ENCODE data around the gene PPL. TPM values are rescaled to one million over a fixed set of nuclear protein-coding genes. Genes with fewer than 3 reads are reported as not detected.

The PPL gene
- total RNA-seq, 1 experiment from 2014 or later: 28.5 TPM

- peaks cover 30% of the 10 kb centered on the region for H3K4me1 Mint-ChIP-seq
- no peaks in the 10 kb centered on the region for H3K9me3 Mint-ChIP-seq
- DNase-seq (ENCODE audit: low spot score): peak; percentile 33
- H3K27ac Mint-ChIP-seq: peak overlapping the region; percentile 24
- peak overlapping the region; percentile 82 for H3K4me3 Mint-ChIP-seq
- ChIA-PET CTCF (interaction anchor here (0.6 to 2.0 kb wide), 6 partner anchors 106 to 445 kb away, joined by 3 to 10 read pairs (median 3); partner anchors contain the start of genes ANKS3, DNAAF8 and SEC14L5), POLR2A (interaction anchor here (2.1 kb wide), 1 partner anchor 88 kb away, joined by 4 read pairs; no protein-coding TSS in a partner anchor)
- ATAC-seq: no peak
- peaks cover 29% of the 10 kb centered on the region for H3K36me3 Mint-ChIP-seq
- no peaks in the 10 kb centered on the region for H3K27me3 Mint-ChIP-seq (ENCODE audit: low read depth)
- TF ChIP-seq ZNF423 (CRISPR knock-in tag; IDR thresholded peaks at IDR 0.05) (peak; percentile 50; the same call in 1 of the 2 replicates), CREB1 (CRISPR knock-in tag; IDR thresholded peaks at IDR 0.05) (no peak)
Observed at GRCh38 chr16:4847774-4848587, 89.0 kb downstream of the PPL start.

- Mint-ChIP-seq H3K4me1 (peaks cover 30% of the 10 kb centered on the region), H3K27ac (peak within 1 kb of the TSS; percentile 83), H3K27me3 (ENCODE audit: low read depth) (no peaks in the 10 kb centered on the region), H3K9me3 (no peaks in the 10 kb centered on the region), H3K4me3 (peak within 1 kb of the TSS; percentile 84), H3K36me3 (peaks cover 30% of the 10 kb centered on the region)
- CTCF ChIA-PET: interaction anchor here (0.6 to 2.0 kb wide), 6 partner anchors 106 to 130 kb away, joined by 3 to 10 read pairs (median 4); partner anchors contain the start of genes ANKS3, DNAAF8 and SEC14L5
- ATAC-seq: peak; percentile 92
- peak; percentile 100 for DNase-seq (ENCODE audit: low spot score)
- POLR2A ChIA-PET: interaction anchor here (2.1 kb wide), 1 partner anchor 89 kb away, joined by 4 read pairs; no protein-coding TSS in a partner anchor
- peak; percentile 74 for TF ChIP-seq SP1 (CRISPR knock-in tag; conservative IDR thresholded peaks at IDR 0.05)
- no peak for TF ChIP-seq PREB (CRISPR knock-in tag; IDR thresholded peaks at IDR 0.05; ENCODE audit: borderline replicate concordance)
- no peak for TF ChIP-seq ZNF423 (CRISPR knock-in tag; IDR thresholded peaks at IDR 0.05)
- peak; percentile 55; the same call in 1 of the 2 replicates for TF ChIP-seq CBFB (CRISPR knock-in tag; IDR thresholded peaks at IDR 0.05; ENCODE audit: low read depth)
- peak; percentile 60; the same call in 1 of the 2 replicates for TF ChIP-seq FOXP4 (CRISPR knock-in tag; IDR thresholded peaks at IDR 0.05)
- peak; percentile 100 for TF ChIP-seq USF2 (CRISPR knock-in tag; IDR thresholded peaks at IDR 0.05)
- no peak for TF ChIP-seq RELA (CRISPR knock-in tag; IDR thresholded peaks at IDR 0.05; ENCODE audit: borderline replicate concordance)
- TF ChIP-seq OVOL2 (CRISPR knock-in tag; IDR thresholded peaks at IDR 0.05; ENCODE audit: borderline replicate concordance): no peak
- TF ChIP-seq RORB (CRISPR knock-in tag; IDR thresholded peaks at IDR 0.05): no peak
- TF ChIP-seq NFYB (CRISPR knock-in tag; conservative IDR thresholded peaks at IDR 0.05; ENCODE audit: low read depth): peak; percentile 99
- peak; percentile 76; the same call in 1 of the 2 replicates for TF ChIP-seq E2F5 (CRISPR knock-in tag; IDR thresholded peaks at IDR 0.05)
- TF ChIP-seq ZNF219 (CRISPR knock-in tag; IDR thresholded peaks at IDR 0.05; ENCODE audit: borderline replicate concordance): no peak
- no peak for TF ChIP-seq NFATC4 (CRISPR knock-in tag; IDR thresholded peaks at IDR 0.05)
- no peak for TF ChIP-seq ERG (CRISPR knock-in tag; IDR thresholded peaks at IDR 0.05)
- no peak for TF ChIP-seq NFE2L1 (CRISPR knock-in tag; IDR thresholded peaks at IDR 0.05)
- no peak for TF ChIP-seq ZNF425 (CRISPR knock-in tag; conservative IDR thresholded peaks at IDR 0.05)
- no peak for TF ChIP-seq JAZF1 (CRISPR knock-in tag; IDR thresholded peaks at IDR 0.05)
- TF ChIP-seq KAT7 (CRISPR knock-in tag; IDR thresholded peaks at IDR 0.05; ENCODE audit: borderline replicate concordance): 0 out of 2 replicates have a peak, but pooled peaks have one; percentile 82
- TF ChIP-seq ELF4 (CRISPR knock-in tag; IDR thresholded peaks at IDR 0.05; ENCODE audit: low read depth): no peak
- peak; percentile 62; the same call in 1 of the 2 replicates for TF ChIP-seq ZBTB21 (CRISPR knock-in tag; IDR thresholded peaks at IDR 0.05; ENCODE audit: borderline replicate concordance)
Observed at GRCh38 chr16:4846901-4847773, 89.8 kb downstream of the PPL start, which contains the start of the genes GLYR1 and UBN1. Gene GLYR1, minus strand, starts transcription at chr16:4847288. Its CDS starts 23 bp downstream, at chr16:4847265. Gene UBN1, plus strand, starts transcription at chr16:4847481. Its CDS starts 5,437 bp downstream, at chr16:4852918.
